SKM-1 (cell line): ENCODE data around the gene MICU1.
A peak's percentile ranks its signal among the peaks of the same experiment; 100 is the strongest.
"Not testable (repeated sequence)": the region's sequence is repeated elsewhere in the genome, so short reads cannot be mapped to it uniquely, and the experiment has no call there.

ENCODE experiments used
- DNase-seq: peaks from one replicate; lab custom pipeline; 2025; ENCODE audit not compliant: unreplicated experiment; lab: John Stamatoyannopoulos, UW

Gene MICU1

DNA sequence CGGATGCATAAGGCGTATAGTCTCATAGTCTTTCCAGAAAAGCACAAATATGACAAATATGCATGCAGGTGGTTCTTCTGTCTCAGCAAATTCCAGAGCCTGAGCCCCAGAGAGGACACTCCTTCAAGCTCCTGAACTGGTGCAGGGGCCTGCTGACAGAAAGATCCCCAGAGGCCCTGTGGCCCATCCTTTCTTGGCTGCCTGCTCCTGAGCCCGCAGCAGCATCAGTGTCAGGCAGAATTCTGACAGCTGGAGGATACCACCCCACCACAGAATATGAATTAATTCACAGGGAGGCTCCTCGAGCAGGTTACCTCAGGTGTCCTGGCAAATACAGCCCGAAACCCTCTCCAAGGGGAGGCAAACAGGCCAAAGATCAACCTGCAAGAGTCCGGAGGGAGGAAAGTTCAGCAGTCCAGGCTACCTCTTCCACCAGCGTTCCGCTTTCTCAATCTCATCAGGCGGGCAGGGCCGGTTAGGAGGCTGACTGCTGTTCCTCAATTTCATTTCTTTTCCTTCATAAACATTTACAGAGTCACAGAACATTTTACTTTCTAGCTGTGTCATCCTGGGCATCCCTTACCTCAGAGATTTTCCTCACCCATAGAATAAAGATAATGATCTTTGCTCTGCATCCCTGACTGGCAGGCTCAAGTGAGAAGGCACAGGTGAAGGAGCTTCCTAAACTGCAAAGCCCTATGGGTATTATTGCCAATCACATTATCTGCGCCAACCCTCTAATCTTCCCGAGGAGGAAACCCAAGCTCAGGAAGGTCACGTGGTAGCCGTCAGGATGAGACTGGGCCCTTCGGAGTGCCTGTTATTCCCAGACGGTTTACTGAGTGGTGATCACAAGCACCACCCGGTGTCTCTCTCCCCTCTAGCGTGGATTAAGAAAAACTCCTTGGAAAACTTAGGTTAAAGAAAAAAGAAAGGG lies 272.6 kb downstream of the MICU1 start:
- DNase-seq = no peak

- no peak for DNase-seq
Observed at GRCh38 chr10:72351479-72351878, 274.4 kb downstream of the MICU1 start.

DNA sequence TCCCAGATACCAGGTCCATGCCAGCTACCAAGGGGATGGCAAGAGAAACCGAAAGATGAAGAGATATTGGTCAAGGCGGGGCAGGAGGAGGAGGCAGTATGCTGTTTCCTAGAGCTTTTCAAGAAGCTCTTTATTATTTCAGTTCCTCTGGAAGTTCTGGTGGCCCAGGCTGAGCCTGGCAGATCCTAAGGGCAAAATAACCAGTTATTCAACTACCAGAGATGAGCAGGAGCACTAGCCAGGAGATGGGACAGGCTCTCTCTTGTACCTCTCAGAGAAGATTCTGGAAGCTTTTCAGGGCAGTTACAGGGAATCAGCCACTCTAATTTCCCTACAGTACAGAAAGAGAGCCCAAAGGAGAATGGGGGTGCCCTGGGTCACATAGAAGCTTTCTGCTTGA lies 276.4 kb downstream of the MICU1 start:
- no peak for DNase-seq

- DNase-seq = no peak
Observed at GRCh38 chr10:72348282-72348681, 277.6 kb downstream of the MICU1 start.

GRCh38 chr10:72346117-72346516 lies 279.8 kb downstream of the MICU1 start:
- not testable (repeated sequence) for DNase-seq

GRCh38 chr10:72344932-72345331 lies 280.9 kb downstream of the MICU1 start:
- no peak for DNase-seq

DNA sequence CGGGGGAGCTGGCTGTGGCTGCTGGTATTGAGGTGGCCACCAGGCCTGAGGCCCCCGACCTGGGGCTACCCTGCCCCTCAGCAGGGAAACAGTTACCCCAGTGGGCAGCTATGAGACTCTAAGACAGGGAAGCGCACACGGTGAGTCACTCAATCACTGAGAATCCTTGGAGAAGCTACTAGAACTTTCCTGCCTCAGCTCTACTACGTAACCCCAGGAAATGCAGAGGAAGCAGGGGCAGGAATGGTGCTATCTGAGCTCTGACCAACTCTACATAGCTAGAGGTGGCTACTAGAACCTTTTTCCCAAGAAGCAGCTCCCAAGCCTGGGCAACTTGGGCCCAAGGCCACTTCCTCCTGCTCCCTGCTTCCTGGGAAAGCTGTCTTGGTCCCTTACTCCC lies 283.0 kb downstream of the MICU1 start:
- DNase-seq = no peak

DNA sequence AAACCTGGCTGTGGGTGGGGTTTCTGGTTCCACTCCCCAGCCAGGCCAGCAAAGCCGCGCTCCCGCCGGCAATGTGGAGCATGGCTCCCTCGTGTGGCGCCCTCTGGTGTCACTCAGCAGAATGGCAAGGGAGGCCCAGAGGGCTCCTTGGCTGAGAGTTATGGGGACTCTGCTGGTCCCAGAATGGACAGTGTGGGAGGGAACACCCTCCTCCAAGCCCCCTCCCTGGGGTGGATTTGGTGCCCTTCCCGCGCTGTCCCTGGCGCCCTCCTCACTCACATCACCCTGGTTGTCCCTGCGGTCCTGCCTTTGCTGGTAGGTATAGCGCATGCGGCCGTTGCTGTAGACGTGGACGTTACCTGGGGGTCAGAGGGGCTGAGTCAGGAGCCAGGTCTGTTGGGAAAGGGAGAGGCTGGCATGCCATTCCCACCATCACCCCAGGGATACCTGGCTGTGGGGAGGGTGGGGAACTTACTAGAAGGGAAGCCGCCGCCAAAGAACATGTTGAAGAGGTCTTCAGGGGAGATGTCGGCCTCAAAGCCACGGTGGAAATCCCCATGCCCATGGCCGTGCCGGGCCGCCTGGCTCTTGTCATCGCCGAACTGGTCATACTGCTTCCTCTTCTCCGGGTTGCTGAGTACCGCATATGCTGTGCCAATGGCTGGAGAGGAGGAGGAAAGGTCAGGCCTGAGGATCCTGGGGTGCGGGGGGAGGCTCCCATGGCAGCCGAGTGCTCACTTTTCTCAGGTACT lies 285.2 kb downstream of the MICU1 start:
- peak; percentile 45 for DNase-seq

GRCh38 chr10:72338180-72338579 lies 287.7 kb downstream of the MICU1 start:
- no peak for DNase-seq

DNA sequence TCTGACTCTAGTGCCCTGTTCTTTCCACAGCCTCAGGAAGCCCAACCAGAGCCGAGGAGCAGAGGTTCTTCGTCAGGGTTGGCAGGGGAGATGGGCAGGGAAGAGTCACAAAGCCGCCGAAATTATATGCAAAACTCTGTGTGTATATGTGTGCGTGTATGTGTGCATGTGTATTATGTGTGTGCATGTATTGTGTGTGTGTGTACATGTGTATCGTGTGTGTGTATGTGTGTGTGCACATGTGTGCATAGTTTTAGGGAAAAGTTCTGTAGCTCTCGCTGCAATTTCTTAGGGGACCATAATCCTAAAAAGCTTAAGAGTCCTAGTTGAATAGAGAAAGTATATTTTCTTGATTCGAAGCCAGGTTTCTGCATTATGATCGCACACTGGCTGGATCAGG lies 288.2 kb downstream of the MICU1 start:
- no peak for DNase-seq

- DNase-seq = no peak
Observed at GRCh38 chr10:72337039-72337629, 288.7 kb downstream of the MICU1 start.

DNA sequence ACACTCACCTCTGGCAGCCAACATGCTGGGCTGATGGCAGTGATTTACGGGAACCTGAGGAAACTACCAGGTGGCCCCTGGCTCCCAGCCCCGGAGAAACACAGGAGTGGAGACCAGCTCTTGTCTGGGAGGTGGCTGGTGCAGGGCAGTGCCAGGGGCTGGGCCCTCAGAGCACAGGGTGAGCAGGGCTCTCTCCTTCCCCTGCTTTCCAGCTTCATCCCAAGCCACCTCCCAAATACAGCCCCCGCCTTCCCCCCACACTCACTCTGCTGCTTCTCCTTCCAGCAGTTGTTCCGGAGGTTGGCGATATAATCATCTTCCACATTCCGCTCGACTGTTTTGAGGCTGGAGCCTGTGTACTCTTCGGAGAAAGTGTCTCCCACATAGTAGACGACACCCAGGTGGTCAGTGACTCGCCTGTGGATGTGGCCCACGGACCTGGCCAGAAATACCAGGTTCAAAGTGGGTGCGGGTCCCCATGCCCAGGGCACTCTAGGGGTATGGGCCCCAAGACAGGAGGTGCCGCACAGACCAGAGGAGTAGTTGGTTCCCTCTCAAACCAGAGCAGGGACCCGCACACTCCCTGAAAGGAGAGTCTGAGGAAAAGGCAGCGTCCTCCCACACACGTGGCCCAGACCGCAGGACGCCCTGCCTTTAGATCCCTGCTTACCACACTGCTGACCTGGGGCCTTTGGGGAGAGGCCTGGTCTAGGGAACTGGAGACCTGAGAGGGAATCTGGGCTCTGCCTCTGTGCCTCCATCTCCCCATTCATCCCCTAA lies 289.4 kb downstream of the MICU1 start:
- no peak for DNase-seq

DNA sequence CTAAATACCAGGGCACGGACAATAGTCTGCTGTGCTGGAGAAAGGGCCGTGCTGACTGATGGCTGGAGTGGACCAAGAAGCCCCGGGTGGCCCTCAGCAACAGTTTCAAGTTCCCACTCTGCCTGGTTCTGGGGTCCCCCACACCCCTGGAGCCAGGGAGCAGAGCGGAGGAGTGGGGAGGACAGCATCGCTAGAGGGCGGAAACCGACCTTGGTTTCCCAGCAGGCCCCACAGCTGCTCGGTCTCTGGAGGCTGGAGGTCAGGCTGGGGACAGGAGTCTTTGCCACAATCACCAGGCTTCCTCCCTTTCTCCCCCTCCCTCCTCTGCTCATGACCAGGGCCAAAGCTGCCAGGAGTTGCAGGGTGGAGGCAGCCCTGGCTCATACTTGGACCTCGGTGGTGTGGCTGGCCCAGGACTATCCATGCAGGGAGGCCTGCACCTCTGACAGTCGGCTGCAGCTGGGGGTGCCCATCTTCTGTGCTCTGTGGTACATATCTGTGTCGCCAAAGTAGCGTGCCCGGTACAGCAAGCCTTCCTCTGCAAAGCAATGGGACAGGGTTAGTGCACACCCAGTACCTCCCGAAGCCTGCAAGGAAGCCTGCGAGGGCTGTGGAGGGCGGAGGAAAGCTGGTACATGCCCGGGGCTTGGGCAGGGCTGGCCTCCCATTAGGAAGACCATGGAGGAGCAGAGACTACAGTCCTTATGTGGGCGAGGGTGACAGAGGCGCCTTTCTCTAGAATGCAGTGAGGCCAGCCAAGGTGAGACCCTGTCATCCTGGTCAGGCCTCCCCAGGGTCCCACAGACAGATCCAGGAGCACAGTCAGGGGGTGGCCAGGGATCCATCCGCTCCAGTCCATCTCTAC lies 290.3 kb downstream of the MICU1 start:
- peak; percentile 64 for DNase-seq

GRCh38 chr10:72334825-72335393 lies 291.0 kb downstream of the MICU1 start:
- DNase-seq = peak; percentile 53

DNA sequence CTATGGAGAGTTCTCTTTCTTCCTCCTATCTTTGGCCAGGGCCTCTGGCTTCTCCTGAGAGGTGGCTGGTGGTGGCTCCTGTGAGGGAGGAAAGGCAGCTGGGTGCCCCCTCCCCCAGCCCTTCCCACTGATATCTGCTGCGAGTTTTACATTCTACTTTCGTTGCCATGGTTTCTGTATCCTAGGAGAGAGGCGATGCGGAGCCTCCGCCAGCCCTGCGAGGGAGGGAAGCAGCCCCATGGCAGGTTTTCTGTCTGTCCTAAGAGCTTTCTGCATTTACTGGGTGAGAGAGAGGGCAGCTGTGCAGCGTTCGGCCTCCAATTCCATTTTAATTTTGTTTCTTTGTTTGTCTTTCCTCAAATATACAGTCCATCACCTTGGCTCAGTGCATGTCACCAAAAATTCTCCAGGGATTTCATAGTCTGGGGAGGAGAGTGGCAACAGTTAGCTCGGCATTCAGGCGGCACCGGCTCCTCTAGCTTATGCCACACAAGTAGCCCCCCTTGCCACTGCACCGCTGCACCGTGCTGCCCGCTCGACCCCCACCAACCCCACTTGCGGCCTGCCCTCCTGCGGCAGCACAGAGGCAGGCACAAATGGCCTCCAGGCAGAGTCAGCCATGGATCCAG lies 291.6 kb downstream of the MICU1 start:
- DNase-seq = no peak

GRCh38 chr10:72333112-72334015 lies 292.5 kb downstream of the MICU1 start:
- no peak for DNase-seq

- DNase-seq = no peak
Observed at GRCh38 chr10:72332423-72333111, 293.3 kb downstream of the MICU1 start.
